Keratinocyte (primary cell): ENCODE data around the gene UBE2L5. TPM values are rescaled to one million over a fixed set of nuclear protein-coding genes. Genes with fewer than 3 reads are reported as not detected.
"Not testable (repeated sequence)": the region's sequence is repeated elsewhere in the genome, so short reads cannot be mapped to it uniquely, and the experiment has no call there.

ENCODE experiments used
- DNase-seq: peaks from one replicate; pipeline ENCODE4 v3.0.0-alpha.2; 2011; ENCODE audit warnings: low read depth, missing footprints, low spot score
- FAIRE-seq: peaks from 2 replicates; lab custom pipeline; 2011; peaks lifted over from hg19 to GRCh38; lab: Jason Lieb, UNC
- H2AFZ ChIP-seq: 2 replicates; pipeline ENCODE4 v1.6.0; 2012; ENCODE audit warnings: low read length, control low read depth, inconsistent platforms; ENCODE audit not compliant: control insufficient read depth
- H3K27ac ChIP-seq: 2 replicates; pipeline ENCODE4 v1.5.1; 2011; ENCODE audit warnings: low read length; ENCODE audit not compliant: control insufficient read depth, insufficient read depth
- H3K27me3 ChIP-seq: 3 replicates; pipeline ENCODE4 v1.6.0; 2011; ENCODE audit warnings: low read length; ENCODE audit not compliant: control insufficient read depth, insufficient read depth; ENCODE audit errors: extremely low read depth
- H3K36me3 ChIP-seq, 2 experiments: 2 replicates in 1 of 2; 3 replicates in 1 of 2; pipeline ENCODE4 v1.5.1; 2011; ENCODE audit warnings: low read length in 2 of 2, mild to moderate bottlenecking in 1 of 2; ENCODE audit not compliant: control insufficient read depth in 2 of 2, insufficient read depth in 2 of 2; ENCODE audit errors: extremely low read depth in 1 of 2
- H3K4me1 ChIP-seq: 3 replicates; pipeline ENCODE4 v1.5.1; 2011; ENCODE audit warnings: low read length; ENCODE audit not compliant: control insufficient read depth, insufficient read depth; ENCODE audit errors: extremely low read depth
- H3K4me2 ChIP-seq: 3 replicates; pipeline ENCODE4 v1.6.0; 2011; ENCODE audit warnings: low read depth, low read length; ENCODE audit not compliant: control insufficient read depth, insufficient read depth; ENCODE audit errors: extremely low read depth
- H3K4me3 ChIP-seq, 3 experiments: fragments of 200-600 bp in 1 of 3; sonication (generic) in 1 of 3; 2 replicates in 2 of 3; 3 replicates in 1 of 3; pipeline ENCODE4 v1.5.1; 2011 to 2016; ENCODE audit warnings: low read length in 3 of 3, mild to moderate bottlenecking in 3 of 3, control low read depth in 2 of 3, inconsistent platforms in 1 of 3, low read depth in 1 of 3, mixed read lengths in 1 of 3, mixed run types in 1 of 3, moderate library complexity in 1 of 3; ENCODE audit not compliant: control insufficient read depth in 2 of 3, insufficient read depth in 2 of 3; ENCODE audit errors: extremely low read depth in 1 of 3
- H3K79me2 ChIP-seq: 2 replicates; pipeline ENCODE4 v1.6.0; 2012; ENCODE audit warnings: low read length; ENCODE audit not compliant: control insufficient read depth, insufficient read depth
- H3K9ac ChIP-seq: 3 replicates; pipeline ENCODE4 v1.6.0; 2011; ENCODE audit warnings: low read length; ENCODE audit not compliant: control insufficient read depth, insufficient read depth; ENCODE audit errors: extremely low read depth
- H3K9me1 ChIP-seq: 3 replicates; pipeline ENCODE4 v1.6.0; 2011; ENCODE audit warnings: low read length; ENCODE audit not compliant: control insufficient read depth, insufficient read depth; ENCODE audit errors: extremely low read depth
- H3K9me3 ChIP-seq: 2 replicates; pipeline ENCODE4 v1.5.1; 2012; ENCODE audit warnings: low read depth, low read length; ENCODE audit not compliant: control insufficient read depth
- H4K20me1 ChIP-seq: 3 replicates; pipeline ENCODE4 v1.6.0; 2011; ENCODE audit warnings: low read length; ENCODE audit not compliant: control insufficient read depth, insufficient read depth; ENCODE audit errors: extremely low read depth
- EZH2 ChIP-seq: IDR thresholded peaks from one replicate; pipeline ENCODE4 v1.6.1; 2012; ENCODE audit warnings: inconsistent platforms, mild to moderate bottlenecking, low read length, moderate library complexity
- dilution Hi-C: fragments of 300-500 bp; cut with MboI; formaldehyde crosslinking; loops from one replicate; pipeline ENCODE4 v1.7.0; 2020; ENCODE audit warnings: low sequenced_read_pairs; ENCODE audit not compliant: extremely low pct_ligation_motif_present
- polyA plus RNA-seq, 5 experiments: library from polyadenylated mRNA; depleted of rRNA in 3 of 5; stranded (reverse) in 3 of 5; stranded (forward) in 1 of 5; unstranded in 1 of 5; fragments of >200 nt; gene quantifications; 1 replicate in 1 of 5; 2 replicates in 3 of 5; 3 replicates in 1 of 5; pipeline versions ENCODE4 v1.2.1 to v1.2.3, GENCODE V29; 2011 to 2012; ENCODE audit warnings: missing spikeins in 2 of 5, low read depth in 1 of 5, low replicate concordance in 1 of 5
- TF ChIP-seq, protein P1 (sequence below), 3 experiments: IDR thresholded peaks in 1 of 3; conservative IDR thresholded peaks in 1 of 3; optimal IDR thresholded peaks in 1 of 3; 2 replicates in 2 of 3; 3 replicates in 1 of 3; pipeline versions ENCODE3 to v1.5.1; 2011; ENCODE audit warnings: low read length in 3 of 3, mild to moderate bottlenecking in 3 of 3, moderate library complexity in 2 of 3, control low read depth in 1 of 3, inconsistent platforms in 1 of 3; ENCODE audit not compliant: insufficient read depth in 2 of 3; ENCODE audit errors: extremely low read depth in 1 of 3

The UBE2L5 gene
- polyA plus RNA-seq, 1 donor (not counting 4 experiments of a cell fraction or from before 2014, with no cell fraction given) = 0.38 TPM

DNA sequence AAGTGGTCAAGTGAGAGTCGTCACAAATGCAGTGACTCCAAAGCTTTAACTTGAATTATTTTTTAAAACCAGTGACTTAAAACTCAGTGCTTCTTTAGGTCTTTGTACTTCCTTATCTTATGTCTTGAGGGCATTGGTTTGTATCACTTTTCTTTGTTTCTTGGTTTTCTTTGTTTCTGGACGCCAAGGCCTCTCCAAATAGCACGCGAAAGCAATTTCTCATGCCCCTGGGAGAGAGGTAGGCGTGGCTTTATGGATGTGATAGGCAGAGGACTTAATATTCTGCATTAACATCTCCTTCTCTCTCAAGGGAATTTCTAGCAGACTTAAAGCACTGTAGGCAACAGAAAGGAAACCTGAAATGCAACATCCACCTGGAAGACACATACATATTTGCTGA lies 20.6 kb downstream of the UBE2L5 start:
- FAIRE-seq = no peak
- no peak overlapping the region for H3K4me2 ChIP-seq
- no peak for DNase-seq
- H3K27me3 ChIP-seq = no peaks in the 10 kb centered on the region
- no peaks in the 10 kb centered on the region for H3K79me2 ChIP-seq
- H3K4me3 ChIP-seq = no peak overlapping the region
- peaks cover 13% of the 10 kb centered on the region for H3K4me1 ChIP-seq
- dilution Hi-C loops = no loop called here
- no peaks in the 10 kb centered on the region for H3K9me1 ChIP-seq
- H3K9ac ChIP-seq = no peak overlapping the region
- H4K20me1 ChIP-seq = no peaks in the 10 kb centered on the region
- no peak overlapping the region for H3K27ac ChIP-seq
- no peak overlapping the region for H2AFZ ChIP-seq
- no peaks in the 10 kb centered on the region for H3K36me3 ChIP-seq
- H3K9me3 ChIP-seq = no peaks in the 10 kb centered on the region
- TF ChIP-seq EZH2 = no peak
- TF ChIP-seq, protein P1, sequence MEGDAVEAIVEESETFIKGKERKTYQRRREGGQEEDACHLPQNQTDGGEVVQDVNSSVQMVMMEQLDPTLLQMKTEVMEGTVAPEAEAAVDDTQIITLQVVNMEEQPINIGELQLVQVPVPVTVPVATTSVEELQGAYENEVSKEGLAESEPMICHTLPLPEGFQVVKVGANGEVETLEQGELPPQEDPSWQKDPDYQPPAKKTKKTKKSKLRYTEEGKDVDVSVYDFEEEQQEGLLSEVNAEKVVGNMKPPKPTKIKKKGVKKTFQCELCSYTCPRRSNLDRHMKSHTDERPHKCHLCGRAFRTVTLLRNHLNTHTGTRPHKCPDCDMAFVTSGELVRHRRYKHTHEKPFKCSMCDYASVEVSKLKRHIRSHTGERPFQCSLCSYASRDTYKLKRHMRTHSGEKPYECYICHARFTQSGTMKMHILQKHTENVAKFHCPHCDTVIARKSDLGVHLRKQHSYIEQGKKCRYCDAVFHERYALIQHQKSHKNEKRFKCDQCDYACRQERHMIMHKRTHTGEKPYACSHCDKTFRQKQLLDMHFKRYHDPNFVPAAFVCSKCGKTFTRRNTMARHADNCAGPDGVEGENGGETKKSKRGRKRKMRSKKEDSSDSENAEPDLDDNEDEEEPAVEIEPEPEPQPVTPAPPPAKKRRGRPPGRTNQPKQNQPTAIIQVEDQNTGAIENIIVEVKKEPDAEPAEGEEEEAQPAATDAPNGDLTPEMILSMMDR (optimal IDR thresholded peaks at IDR 0.05 in 1 of 3, IDR thresholded peaks at IDR 0.05 in 1 of 3, conservative IDR thresholded peaks at IDR 0.05 in 1 of 3; ENCODE audit: extremely low read depth in 1 of 3, insufficient read depth in 2 of 3, low read length in 3 of 3) = no peak

GRCh38 chr13:30443491-30443890 lies 21.2 kb downstream of the UBE2L5 start:
- H3K9me3 ChIP-seq, dilution Hi-C loops, H3K4me3 ChIP-seq, H3K4me2 ChIP-seq, H3K79me2 ChIP-seq, H3K27me3 ChIP-seq, H3K9ac ChIP-seq, DNase-seq, H3K27ac ChIP-seq, H3K36me3 ChIP-seq, H4K20me1 ChIP-seq, H3K9me1 ChIP-seq, H2AFZ ChIP-seq, FAIRE-seq: not testable (repeated sequence)
- H3K4me1 ChIP-seq = peaks cover 13% of the 10 kb centered on the region

GRCh38 chr13:30443957-30444404 lies 21.7 kb downstream of the UBE2L5 start:
- H3K36me3 ChIP-seq = no peaks in the 10 kb centered on the region
- H3K9me1 ChIP-seq = no peaks in the 10 kb centered on the region
- DNase-seq = no peak
- H3K9me3 ChIP-seq = no peaks in the 10 kb centered on the region
- no peak for FAIRE-seq
- peaks cover 13% of the 10 kb centered on the region for H3K4me1 ChIP-seq
- no peak overlapping the region for H3K4me3 ChIP-seq
- H2AFZ ChIP-seq = no peak overlapping the region
- H3K79me2 ChIP-seq = no peaks in the 10 kb centered on the region
- TF ChIP-seq, protein P1 (optimal IDR thresholded peaks at IDR 0.05 in 1 of 3, IDR thresholded peaks at IDR 0.05 in 1 of 3, conservative IDR thresholded peaks at IDR 0.05 in 1 of 3; ENCODE audit: extremely low read depth in 1 of 3, insufficient read depth in 2 of 3, low read length in 3 of 3) = no peak
- no peak for TF ChIP-seq EZH2
- no peak overlapping the region for H3K4me2 ChIP-seq
- no peak overlapping the region for H3K9ac ChIP-seq
- dilution Hi-C loops = no loop called here
- H3K27me3 ChIP-seq = no peaks in the 10 kb centered on the region
- no peaks in the 10 kb centered on the region for H4K20me1 ChIP-seq
- no peak overlapping the region for H3K27ac ChIP-seq
